Neural cell (in vitro differentiated cells): ENCODE data around the gene PWWP2B. TPM values are rescaled to one million over a fixed set of nuclear protein-coding genes. Genes with fewer than 3 reads are reported as not detected.

Experiments used
- H2AFZ ChIP-seq: fragments of 200-600, 300-800 bp; sonication (generic), shearing (Covaris generic); 2 replicates; pipeline ENCODE4 v1.6.0; 2014; ENCODE audit warnings: low read depth, mild to moderate bottlenecking, antibody characterized with exemption, low read length, moderate library complexity
- H3F3A ChIP-seq: fragments of 200-600 bp; shearing (Covaris generic); 2 replicates; pipeline ENCODE4 v1.6.1; 2016; ENCODE audit warnings: mild to moderate bottlenecking, moderate library complexity, mixed read lengths, antibody characterized with exemption, low read length; ENCODE audit not compliant: insufficient read depth, poor library complexity, severe bottlenecking
- H3K27ac ChIP-seq: fragments of 200-600, 300-800 bp; sonication (generic), shearing (Covaris generic); 2 replicates; pipeline ENCODE4 v1.5.1; 2014; ENCODE audit warnings: mild to moderate bottlenecking, low read length, moderate library complexity
- H3K27me3 ChIP-seq: fragments of 300-800, 200-600 bp; sonication (generic), shearing (Covaris generic); 2 replicates; pipeline ENCODE4 v1.6.0; 2014; ENCODE audit warnings: mild to moderate bottlenecking, low read depth, low read length, moderate library complexity; ENCODE audit not compliant: insufficient read depth
- H3K36me3 ChIP-seq: fragments of 300-800, 200-600 bp; sonication (generic), shearing (Covaris generic); 2 replicates; pipeline ENCODE4 v1.5.1; 2014; ENCODE audit warnings: mild to moderate bottlenecking, antibody characterized with exemption, low read length, moderate library complexity; ENCODE audit not compliant: insufficient read depth
- H3K4me2 ChIP-seq: fragments of 300-800, 200-600 bp; sonication (generic), shearing (Covaris generic); 2 replicates; pipeline ENCODE4 v1.6.0; 2014; ENCODE audit warnings: mild to moderate bottlenecking, low read length
- H3K4me3 ChIP-seq: fragments of 300-800, 200-600 bp; sonication (generic), shearing (Covaris generic); 2 replicates; pipeline ENCODE4 v1.5.1; 2014; ENCODE audit warnings: mild to moderate bottlenecking, low read length, moderate library complexity
- H3K79me2 ChIP-seq: fragments of 200-600 bp; shearing (Covaris generic); replicated peaks from 2 replicates; pipeline ENCODE4 v1.6.0; 2014; ENCODE audit warnings: mild to moderate bottlenecking, low read length, moderate library complexity; ENCODE audit not compliant: insufficient read depth
- H3K9ac ChIP-seq: fragments of 300-800, 200-600 bp; sonication (generic), shearing (Covaris generic); 2 replicates; pipeline ENCODE4 v1.6.1; 2016; ENCODE audit warnings: mild to moderate bottlenecking, low read length, mixed read lengths
- H3K9me2 ChIP-seq: fragments of 200-600 bp; shearing (Covaris generic); 2 replicates; pipeline ENCODE4 v1.6.1; 2016; ENCODE audit warnings: mild to moderate bottlenecking, low read length, mixed read lengths; ENCODE audit not compliant: insufficient read depth
- H3K9me3 ChIP-seq: fragments of 200-600, 300-800 bp; sonication (generic), shearing (Covaris generic); 2 replicates; pipeline ENCODE4 v1.6.1; 2016; ENCODE audit warnings: mild to moderate bottlenecking, mixed run types, low read length, moderate library complexity, mixed read lengths
- H4K20me1 ChIP-seq: fragments of 200-600 bp; shearing (Covaris generic); 2 replicates; pipeline ENCODE4 v1.6.1; 2016; ENCODE audit warnings: mild to moderate bottlenecking, mixed run types; ENCODE audit not compliant: insufficient read depth
- CTCF ChIP-seq: fragments of 450-650 bp; IDR thresholded peaks from 2 replicates; pipeline ENCODE4 v1.5.1; 2014; ENCODE audit warnings: antibody characterized with exemption, mild to moderate bottlenecking, moderate library complexity; ENCODE audit not compliant: poor library complexity, severe bottlenecking
- EP300 ChIP-seq: fragments of 450-650 bp; conservative IDR thresholded peaks from 2 replicates; pipeline ENCODE4 v1.6.1; 2014; ENCODE audit warnings: antibody characterized with exemption, mild to moderate bottlenecking, moderate library complexity; ENCODE audit not compliant: poor library complexity, severe bottlenecking
- EZH2 ChIP-seq: fragments of 200-600, 300-800 bp; shearing (Covaris generic), sonication (generic); IDR thresholded peaks from 2 replicates; pipeline ENCODE4 v1.6.1; 2014; ENCODE audit warnings: antibody characterized with exemption, low read length, borderline replicate concordance, mild to moderate bottlenecking; ENCODE audit not compliant: insufficient read depth, poor library complexity, severe bottlenecking
- MXI1 ChIP-seq: fragments of 450-650 bp; conservative IDR thresholded peaks from 2 replicates; pipeline ENCODE4 v1.6.1; 2014; ENCODE audit warnings: antibody characterized with exemption, mild to moderate bottlenecking; ENCODE audit not compliant: poor library complexity, severe bottlenecking
- POLR2AphosphoS5 ChIP-seq: IDR thresholded peaks from 2 replicates; pipeline ENCODE4 v1.6.1; 2012
- RAD21 ChIP-seq: fragments of 450-650 bp; conservative IDR thresholded peaks from 2 replicates; pipeline ENCODE4 v1.6.1; 2014; ENCODE audit warnings: antibody characterized with exemption, mild to moderate bottlenecking, moderate library complexity
- SMC3 ChIP-seq: fragments of 450-650 bp; conservative IDR thresholded peaks from 2 replicates; pipeline ENCODE4 v1.6.1; 2014; ENCODE audit warnings: antibody characterized with exemption, mild to moderate bottlenecking, moderate library complexity; ENCODE audit not compliant: poor library complexity
- TAF1 ChIP-seq: IDR thresholded peaks from 2 replicates; pipeline ENCODE4 v1.6.1; 2012; ENCODE audit warnings: low read depth
- polyA plus RNA-seq: library from polyadenylated mRNA; depleted of rRNA; stranded (reverse); fragments of >200 nt; gene quantifications from 2 replicates; pipeline ENCODE4 v1.2.3, GENCODE V29; 2014
- TF ChIP-seq, protein P1 (sequence below): IDR thresholded peaks from 2 replicates; pipeline ENCODE4 v1.6.1; 2012; ENCODE audit warnings: borderline replicate concordance

Gene PWWP2B
- polyA plus RNA-seq, 1 donor from 2014 or later: 13.0 TPM

- Histone ChIP-seq H3K4me3 (peak overlapping the region; percentile 27), H4K20me1 (no peaks in the 10 kb centered on the region), H3K9ac (peak overlapping the region; percentile 46)
Observed at GRCh38 chr10:132429281-132430230, 32.6 kb downstream of the PWWP2B start.

DNA sequence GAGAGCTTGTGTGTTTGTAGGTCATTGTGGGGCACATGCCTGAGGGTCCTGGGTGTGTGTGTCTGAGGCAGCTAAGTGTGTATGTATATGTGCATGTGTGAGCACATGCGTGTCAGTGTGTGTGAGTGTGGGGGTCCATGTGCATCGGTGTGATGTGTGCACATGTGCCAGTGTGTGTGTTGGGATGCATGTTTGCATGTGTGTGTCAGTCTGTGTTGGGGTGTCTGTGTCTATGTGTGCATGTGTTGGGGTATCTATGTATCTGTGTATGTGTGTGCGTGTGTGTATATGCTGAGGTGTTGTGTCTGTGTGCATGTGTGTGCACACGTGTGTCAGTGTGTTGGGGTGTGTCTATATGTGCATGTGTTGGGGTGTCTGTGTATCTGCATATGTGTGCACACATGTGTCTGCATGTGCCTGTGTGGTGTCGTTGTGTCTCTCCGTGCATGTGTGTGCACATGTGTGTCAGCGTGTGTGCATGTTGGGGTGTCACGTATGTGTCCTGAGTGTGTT is 33.3 kb downstream of the PWWP2B start:
- H3K79me2 ChIP-seq: no peaks in the 10 kb centered on the region
- no peaks in the 10 kb centered on the region for H3K27me3 ChIP-seq
- H3K9me2 ChIP-seq: no peaks in the 10 kb centered on the region
- no peaks in the 10 kb centered on the region for H3K9me3 ChIP-seq
- H3K27ac ChIP-seq: peak overlapping the region; percentile 21
- no peaks in the 10 kb centered on the region for H4K20me1 ChIP-seq
- H3F3A ChIP-seq: no peaks in the 10 kb centered on the region
- TF ChIP-seq SMC3 (no peak), CTCF (no peak), EZH2 (no peak), POLR2AphosphoS5 (no peak), TAF1 (no peak), EP300 (no peak)
- peak overlapping the region; percentile 27 for H3K4me3 ChIP-seq
- H3K9ac ChIP-seq: peak overlapping the region; percentile 46
- no peaks in the 10 kb centered on the region for H3K36me3 ChIP-seq
- H3K4me2 ChIP-seq: peak overlapping the region; percentile 1
- no peak overlapping the region for H2AFZ ChIP-seq

More at GRCh38 chr10:132429281-132430230, 32.6 kb downstream of the PWWP2B start:
- TF ChIP-seq TAF1 (no peak), MXI1 (peak; percentile 43), SMC3 (no peak), EP300 (peak; percentile 50), EZH2 (no peak), RAD21 (no peak), POLR2AphosphoS5 (peak; percentile 25), CTCF (no peak)
- TF ChIP-seq, protein P1, sequence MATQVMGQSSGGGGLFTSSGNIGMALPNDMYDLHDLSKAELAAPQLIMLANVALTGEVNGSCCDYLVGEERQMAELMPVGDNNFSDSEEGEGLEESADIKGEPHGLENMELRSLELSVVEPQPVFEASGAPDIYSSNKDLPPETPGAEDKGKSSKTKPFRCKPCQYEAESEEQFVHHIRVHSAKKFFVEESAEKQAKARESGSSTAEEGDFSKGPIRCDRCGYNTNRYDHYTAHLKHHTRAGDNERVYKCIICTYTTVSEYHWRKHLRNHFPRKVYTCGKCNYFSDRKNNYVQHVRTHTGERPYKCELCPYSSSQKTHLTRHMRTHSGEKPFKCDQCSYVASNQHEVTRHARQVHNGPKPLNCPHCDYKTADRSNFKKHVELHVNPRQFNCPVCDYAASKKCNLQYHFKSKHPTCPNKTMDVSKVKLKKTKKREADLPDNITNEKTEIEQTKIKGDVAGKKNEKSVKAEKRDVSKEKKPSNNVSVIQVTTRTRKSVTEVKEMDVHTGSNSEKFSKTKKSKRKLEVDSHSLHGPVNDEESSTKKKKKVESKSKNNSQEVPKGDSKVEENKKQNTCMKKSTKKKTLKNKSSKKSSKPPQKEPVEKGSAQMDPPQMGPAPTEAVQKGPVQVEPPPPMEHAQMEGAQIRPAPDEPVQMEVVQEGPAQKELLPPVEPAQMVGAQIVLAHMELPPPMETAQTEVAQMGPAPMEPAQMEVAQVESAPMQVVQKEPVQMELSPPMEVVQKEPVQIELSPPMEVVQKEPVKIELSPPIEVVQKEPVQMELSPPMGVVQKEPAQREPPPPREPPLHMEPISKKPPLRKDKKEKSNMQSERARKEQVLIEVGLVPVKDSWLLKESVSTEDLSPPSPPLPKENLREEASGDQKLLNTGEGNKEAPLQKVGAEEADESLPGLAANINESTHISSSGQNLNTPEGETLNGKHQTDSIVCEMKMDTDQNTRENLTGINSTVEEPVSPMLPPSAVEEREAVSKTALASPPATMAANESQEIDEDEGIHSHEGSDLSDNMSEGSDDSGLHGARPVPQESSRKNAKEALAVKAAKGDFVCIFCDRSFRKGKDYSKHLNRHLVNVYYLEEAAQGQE: no peak
- H3K36me3 ChIP-seq: no peaks in the 10 kb centered on the region
- no peaks in the 10 kb centered on the region for H3F3A ChIP-seq
- H3K9me2 ChIP-seq: no peaks in the 10 kb centered on the region
- no peaks in the 10 kb centered on the region for H3K27me3 ChIP-seq
- H2AFZ ChIP-seq: no peak overlapping the region
- H3K79me2 ChIP-seq: no peaks in the 10 kb centered on the region
- peak overlapping the region; percentile 21 for H3K27ac ChIP-seq
- no peaks in the 10 kb centered on the region for H3K9me3 ChIP-seq
- peak overlapping the region; percentile 1 for H3K4me2 ChIP-seq
